Mucosa of gallbladder (tissue), 1 donor: ENCODE data around the gene WDFY3. TPM values are rescaled to one million over a fixed set of nuclear protein-coding genes. Genes with fewer than 3 reads are reported as not detected.
"Not testable (repeated sequence)": the region's sequence is repeated elsewhere in the genome, so short reads cannot be mapped to it uniquely, and the experiment has no call there.

Experiments
- DNase-seq: peaks from one replicate; pipeline ENCODE4 v3.0.0-alpha.2; 2020; ENCODE audit warnings: low spot score
- total RNA-seq: library from RNA; stranded (reverse); gene quantifications from one replicate; pipeline ENCODE4 v1.2.1, GENCODE V29; 2021
- donor health status: DM: no; HTN: no; CAD: no.

Gene WDFY3
- total RNA-seq, 1 donor from 2014 or later: 102 TPM

DNA sequence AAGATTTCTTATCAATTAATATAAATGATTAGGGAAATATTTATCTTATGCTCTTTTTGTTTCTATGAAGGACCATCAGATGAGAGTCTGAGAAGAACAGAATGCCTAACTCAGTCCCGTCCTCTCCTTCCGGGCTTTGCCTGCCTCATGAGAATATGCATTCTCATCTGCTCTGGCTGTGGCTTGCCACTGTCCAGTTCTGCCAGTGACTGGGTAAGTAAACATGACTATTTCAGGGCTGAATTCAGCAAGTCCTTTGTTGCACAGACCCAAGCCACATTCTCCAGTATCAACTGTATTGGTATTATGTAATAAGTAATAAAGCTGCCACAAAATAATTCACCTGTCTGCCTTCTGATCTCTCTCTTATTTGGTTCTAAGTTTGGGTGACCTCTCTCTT, 110.7 kb downstream of the WDFY3 start:
- DNase-seq: no peak

- no peak for DNase-seq
Measured at GRCh38 chr4:84852081-84852480, 114.4 kb downstream of the WDFY3 start.

- DNase-seq: no peak
Measured at GRCh38 chr4:84849051-84849640, 117.3 kb downstream of the WDFY3 start.

DNA sequence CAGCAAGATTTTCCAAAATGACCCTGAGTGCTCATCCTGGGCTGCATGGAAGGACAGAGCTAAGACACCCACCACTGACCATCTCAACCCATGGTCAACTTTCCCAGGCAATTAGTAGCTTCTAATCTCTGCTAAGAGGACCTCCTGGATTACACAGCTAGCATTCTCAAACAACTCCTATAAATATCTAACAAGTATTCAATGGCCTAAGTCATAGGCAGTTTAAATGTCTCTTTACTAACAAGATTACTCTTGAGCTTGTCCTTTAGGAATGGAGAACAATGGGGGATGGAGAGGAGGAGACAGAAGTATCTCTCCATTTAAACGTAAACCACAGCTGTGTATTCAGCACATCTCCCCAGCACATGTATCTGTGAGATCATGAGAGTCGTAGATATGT, 118.1 kb downstream of the WDFY3 start:
- no peak for DNase-seq

DNA sequence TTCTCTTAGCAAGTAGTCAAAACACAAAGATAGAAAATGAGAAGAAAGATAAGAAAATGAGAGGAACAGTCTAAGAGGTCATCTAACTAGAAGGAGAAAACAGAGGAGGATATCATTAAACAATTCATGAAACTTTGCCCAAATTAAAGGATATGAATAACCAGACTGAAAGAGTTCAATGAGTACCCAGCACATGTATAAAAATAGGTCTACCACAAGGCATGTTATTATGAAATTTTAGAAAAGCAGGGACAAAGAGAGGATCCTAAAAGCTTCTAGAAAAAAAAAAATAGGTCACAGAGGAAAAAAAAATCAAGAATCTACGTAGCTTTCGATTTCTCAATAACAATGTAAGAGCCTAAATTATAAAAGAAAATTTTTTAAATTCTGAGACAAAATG, 118.5 kb downstream of the WDFY3 start:
- DNase-seq: no peak

- no peak for DNase-seq
Measured at GRCh38 chr4:84846985-84847384, 119.5 kb downstream of the WDFY3 start.

- no peak for DNase-seq
Measured at GRCh38 chr4:84841435-84841834, 125.1 kb downstream of the WDFY3 start.

GRCh38 chr4:84837751-84838150, 128.7 kb downstream of the WDFY3 start:
- no peak for DNase-seq

GRCh38 chr4:84829633-84830032, 136.9 kb downstream of the WDFY3 start:
- DNase-seq: not testable (repeated sequence)

DNA sequence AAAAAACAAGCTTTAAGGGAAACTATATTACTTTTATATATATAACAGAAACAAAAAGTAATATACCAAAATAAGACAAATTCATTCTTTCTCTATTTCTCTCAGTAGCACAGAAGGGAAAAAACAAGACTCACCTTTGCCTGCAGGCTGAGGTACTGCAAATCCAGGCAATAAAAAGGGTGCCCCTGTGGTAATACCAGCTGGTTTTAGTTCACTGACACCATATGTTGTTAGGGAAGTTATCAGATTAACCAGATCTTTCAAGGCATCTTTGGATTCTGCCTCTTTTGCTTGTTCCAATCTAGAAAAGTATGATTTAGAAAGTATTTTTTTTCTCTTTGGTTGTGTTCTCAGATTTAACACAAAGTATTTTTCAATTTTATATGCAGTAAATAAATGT, 139.8 kb downstream of the WDFY3 start:
- no peak for DNase-seq

GRCh38 chr4:84825701-84826341, 140.7 kb downstream of the WDFY3 start:
- no peak for DNase-seq

GRCh38 chr4:84821064-84821463, 145.4 kb downstream of the WDFY3 start:
- no peak for DNase-seq

DNA sequence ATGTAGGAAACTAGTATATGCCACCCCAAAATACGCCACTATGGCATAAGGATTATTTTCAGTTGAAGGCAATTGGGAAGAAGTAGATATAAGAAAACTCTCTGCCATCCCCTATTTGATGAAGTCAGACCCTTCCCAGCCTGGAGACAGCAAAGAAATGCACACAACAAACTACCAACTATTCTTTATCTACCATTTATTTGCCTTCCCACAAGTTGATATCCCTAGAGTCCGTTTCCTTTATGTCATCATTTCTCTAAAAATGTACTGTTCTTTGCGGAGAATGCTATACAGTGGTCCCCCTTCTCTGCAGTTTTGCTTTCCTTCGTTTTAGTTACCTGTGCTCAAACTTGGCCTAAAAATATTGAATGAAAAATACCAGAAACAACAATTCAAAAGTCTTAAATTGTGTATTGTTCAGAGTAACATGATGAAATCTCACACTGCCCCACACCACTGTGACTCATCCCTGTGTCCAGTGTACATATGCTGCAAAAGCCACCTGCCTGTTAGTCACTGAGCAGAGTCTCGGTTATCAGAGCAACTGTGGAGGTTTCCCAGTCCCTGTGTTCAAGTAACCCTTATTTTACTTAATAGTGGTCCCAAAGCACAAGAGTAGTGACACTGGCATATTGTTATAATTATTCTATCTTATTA, 152.3 kb downstream of the WDFY3 start:
- no peak for DNase-seq

- no peak for DNase-seq
Measured at GRCh38 chr4:84809946-84810345, 156.5 kb downstream of the WDFY3 start.

DNA sequence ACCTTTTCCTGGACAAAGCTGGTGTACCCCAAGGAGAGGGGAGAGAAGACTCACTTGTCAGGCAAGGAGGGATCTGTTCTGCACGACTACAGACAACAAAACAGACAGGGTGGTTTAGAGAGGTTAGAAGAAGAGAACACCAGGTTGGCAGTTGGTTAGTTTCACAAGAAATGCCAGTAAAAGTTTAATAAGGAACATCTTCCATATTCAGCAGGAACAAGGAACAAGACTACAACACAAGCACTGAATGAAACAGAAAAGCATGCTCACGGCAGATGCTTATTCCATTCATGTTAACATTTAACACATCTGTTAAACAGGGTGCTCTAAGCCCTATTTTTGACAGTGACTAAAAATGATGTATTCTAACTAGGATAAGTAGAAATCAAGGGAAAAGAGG, 158.2 kb downstream of the WDFY3 start:
- DNase-seq: no peak

- DNase-seq: not testable (repeated sequence)
Measured at GRCh38 chr4:84806541-84806940, 159.9 kb downstream of the WDFY3 start.

GRCh38 chr4:84804136-84804535, 162.4 kb downstream of the WDFY3 start:
- DNase-seq: no peak

- no peak for DNase-seq
Measured at GRCh38 chr4:84803720-84804119, 162.8 kb downstream of the WDFY3 start.

DNA sequence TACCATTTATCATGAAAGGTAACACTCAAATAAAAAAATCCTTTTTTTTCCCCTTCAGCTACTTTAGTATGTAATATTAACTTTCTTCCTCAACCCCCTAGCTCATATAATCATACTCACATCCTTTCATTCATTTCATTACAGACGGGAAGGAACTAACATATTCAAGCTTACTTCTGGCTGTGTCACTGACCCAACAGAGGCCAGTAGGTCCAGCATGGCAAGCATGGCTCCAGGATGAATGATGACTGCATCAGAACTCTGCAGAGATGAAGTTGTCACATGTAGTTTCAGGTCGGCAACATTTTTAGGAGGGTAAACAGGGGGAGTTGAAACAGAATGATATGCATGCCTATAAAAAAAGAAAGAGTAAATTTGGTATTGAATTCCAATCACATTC, 163.4 kb downstream of the WDFY3 start:
- no peak for DNase-seq

- no peak for DNase-seq
Measured at GRCh38 chr4:84800256-84800655, 166.2 kb downstream of the WDFY3 start.

DNA sequence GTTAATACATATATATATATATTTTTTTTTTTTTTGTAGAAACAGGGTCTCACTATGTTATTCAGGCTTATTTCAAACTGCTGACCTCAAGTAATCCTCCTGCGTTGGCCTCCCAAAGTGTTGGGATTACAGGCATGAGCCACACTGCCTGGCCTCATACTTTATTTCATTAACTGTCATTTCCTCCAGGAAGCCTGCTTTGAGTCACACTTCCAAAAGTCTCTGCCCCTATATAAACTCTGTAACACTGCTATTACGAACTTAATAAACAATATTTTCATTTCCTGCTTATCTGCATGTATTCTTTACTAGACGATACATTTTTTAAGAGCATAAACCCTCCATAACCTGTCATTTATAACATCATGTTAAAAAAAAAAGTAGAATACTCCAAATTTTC, 167.2 kb downstream of the WDFY3 start:
- DNase-seq: no peak

DNA sequence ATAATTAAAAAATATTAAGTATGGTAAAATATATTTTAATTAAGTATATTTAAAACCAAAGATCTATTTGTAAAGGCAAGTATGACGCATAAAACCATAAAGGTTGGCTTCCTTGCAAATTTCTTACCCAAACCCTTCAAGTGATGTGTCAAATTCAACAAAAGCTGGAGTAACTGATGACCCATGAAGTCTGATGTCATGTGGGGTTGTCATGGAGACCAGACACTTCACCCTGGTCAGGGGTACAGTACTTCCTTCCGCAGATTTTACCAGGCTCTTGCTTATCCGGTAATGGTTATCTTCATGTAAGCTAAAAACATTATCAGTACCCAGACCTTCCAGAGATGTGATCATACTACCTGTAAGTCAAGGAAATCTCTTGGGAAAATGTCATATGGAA, 170.1 kb downstream of the WDFY3 start:
- no peak for DNase-seq
